NCI-H460 (cell line): Measurements from ENCODE around the gene NDUFAF8. TPM values are rescaled to one million over a fixed set of nuclear protein-coding genes. Genes with fewer than 3 reads are reported as not detected.

ENCODE experiments used
- DNase-seq: peaks from one replicate; pipeline ENCODE4 v3.0.0-alpha.2; 2016; ENCODE audit warnings: low read depth; ENCODE audit errors: extremely low read depth
- total RNA-seq: library from RNA; depleted of rRNA; stranded (reverse); fragments of >200 nt; shearing (Covaris generic); gene quantifications from 2 replicates; pipeline ENCODE4 v1.2.3, GENCODE V29; 2014

The NDUFAF8 gene
- total RNA-seq, 1 experiment from 2014 or later = 88.5 TPM

- no peak for DNase-seq
Measured at GRCh38 chr17:81267390-81268067, 28.4 kb downstream of the NDUFAF8 start.

DNA sequence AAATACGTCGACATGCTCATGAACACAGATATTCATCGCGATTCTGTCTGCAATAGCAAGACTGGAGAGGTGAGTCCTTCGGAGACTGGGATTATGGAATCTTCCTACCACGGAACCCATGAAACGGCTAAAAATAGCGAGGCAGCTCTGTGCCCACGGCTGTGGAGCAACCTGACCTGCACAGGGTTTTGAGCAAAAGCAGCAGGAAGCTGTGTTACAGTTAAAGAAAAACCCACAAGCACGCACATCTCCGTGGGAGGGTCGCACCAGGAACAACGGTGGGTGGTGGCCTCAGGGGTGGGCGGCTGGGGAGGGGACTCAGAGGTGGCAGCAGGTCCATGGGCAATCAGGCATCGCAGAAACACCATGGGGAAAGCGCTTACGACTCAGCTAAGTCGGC lies 31.2 kb downstream of the NDUFAF8 start:
- no peak for DNase-seq

- DNase-seq = no peak
Measured at GRCh38 chr17:81271226-81271625, 32.1 kb downstream of the NDUFAF8 start.

DNA sequence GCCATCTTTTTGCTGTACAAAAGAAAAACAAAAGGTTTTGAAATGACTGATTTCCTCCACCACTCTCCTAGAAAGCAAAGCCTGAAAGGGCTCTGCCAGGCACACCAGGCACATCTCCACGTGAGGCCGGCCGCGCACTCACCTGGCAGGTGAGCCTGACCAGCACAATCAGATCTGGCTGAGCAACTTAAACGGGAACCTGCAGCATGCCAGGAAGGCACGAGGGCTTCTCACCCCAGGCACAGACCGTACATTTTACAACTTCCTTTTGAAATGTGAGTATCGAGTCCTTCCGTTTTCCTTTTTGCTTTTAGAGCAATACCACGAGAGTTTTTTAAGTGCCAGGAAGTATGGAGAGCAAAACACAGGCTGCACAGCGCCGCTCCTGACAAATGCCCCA lies 33.5 kb downstream of the NDUFAF8 start:
- no peak for DNase-seq

DNA sequence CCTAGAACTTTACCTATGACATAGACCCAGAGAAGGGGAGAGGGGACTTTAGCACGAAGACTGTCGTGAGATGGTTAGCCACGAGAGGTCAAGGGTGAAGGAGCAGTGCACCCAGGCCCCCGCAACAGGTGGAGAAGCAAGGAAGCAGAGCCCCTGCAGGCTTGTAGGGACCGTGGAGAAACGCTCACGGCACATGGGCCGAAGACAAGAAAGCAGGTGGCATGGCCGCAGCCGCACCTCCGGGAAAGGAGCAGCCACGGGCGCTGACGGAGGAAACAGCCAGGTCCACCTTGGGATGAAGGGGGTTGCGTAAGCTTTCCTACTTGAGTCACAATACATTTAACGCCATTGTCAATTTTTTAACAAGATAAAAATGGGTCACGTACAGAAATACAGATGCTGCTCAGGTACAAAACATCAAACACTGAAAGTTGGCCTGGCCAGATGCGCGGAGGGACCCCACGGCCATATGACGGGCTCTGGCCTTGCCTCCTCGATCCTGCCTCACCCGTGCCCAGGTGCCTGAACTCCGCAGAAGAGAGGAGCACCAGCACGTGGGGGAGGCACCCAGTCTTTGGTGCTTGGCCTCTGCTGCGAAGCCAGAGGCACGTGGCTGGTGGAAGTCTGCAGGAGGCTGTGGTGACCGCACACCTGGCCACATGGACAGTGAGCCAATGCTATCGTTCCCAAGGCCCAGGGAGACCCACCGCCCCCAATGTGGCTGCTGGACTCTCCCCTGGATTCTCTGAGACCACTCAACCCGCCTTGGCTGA lies 34.8 kb downstream of the NDUFAF8 start:
- DNase-seq = no peak

GRCh38 chr17:81274471-81274855 lies 35.3 kb downstream of the NDUFAF8 start:
- DNase-seq = no peak

DNA sequence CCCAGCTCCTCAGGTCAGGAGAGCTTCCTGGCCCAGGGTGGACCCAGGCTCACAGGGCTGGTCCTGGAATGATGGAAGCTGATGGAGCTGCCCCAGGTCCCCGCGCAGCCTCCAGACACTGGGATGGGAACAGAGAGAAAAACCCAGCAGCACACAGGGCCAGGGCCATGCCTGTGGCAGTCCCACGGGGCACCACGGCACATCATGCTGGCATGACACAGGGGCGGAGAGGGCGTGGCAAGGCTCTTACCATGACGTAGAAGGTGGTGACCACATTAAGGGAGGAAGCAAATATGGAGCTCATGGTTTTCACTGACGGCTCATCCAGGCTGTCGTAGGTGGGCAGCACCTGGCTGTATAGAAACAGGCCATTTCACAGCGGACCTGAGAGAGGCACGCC lies 37.7 kb downstream of the NDUFAF8 start:
- DNase-seq = no peak

- no peak for DNase-seq
Measured at GRCh38 chr17:81277421-81277820, 38.3 kb downstream of the NDUFAF8 start.

GRCh38 chr17:81277946-81278693 lies 39.0 kb downstream of the NDUFAF8 start:
- DNase-seq = no peak

GRCh38 chr17:81278831-81279230 lies 39.7 kb downstream of the NDUFAF8 start:
- DNase-seq = no peak

DNA sequence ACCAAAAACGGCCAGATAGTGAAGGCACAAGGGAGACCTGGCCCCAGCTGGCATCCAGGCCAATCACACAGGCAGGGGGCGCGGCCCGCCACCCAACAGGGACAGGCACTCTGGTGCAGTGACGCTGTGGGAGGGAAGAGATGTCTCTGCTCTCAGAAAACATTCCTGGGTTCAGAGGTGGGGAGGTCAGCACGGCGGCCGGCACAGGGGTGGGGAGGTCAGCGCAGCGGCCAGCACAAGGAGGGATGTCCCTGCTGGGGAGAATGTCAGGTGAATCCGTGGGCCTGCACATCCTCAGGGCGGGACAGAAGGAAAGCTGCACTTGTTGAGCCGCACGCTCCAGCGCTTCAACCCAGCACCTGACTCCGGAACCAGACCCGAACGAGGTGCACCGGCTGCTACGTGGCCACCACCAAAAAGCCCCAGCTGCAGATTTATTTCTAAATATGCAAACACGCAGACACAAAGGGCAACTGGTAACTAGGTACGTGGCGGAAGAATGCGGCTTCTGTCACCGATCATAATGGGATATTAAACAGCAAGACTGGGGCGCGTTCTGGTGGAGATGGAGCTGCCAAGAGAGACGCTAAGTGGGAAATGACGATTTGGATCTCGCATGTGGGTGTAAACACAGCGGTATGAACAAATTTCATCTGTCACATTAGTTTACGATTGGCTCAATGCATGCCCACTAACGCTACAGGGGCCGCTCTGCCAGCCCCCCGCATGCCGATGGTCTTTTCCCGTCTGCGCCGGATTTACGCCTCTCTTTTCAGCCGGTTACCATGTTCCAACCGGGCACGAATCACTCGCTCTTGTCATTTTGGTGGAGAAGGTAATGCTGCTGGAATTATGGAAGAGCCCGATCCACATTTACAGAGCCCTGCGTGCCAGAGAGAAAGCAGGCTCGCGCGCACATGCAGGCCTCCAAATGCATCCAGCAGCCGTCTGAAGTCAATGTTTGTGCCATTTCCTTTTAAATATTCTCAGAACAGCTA lies 40.5 kb downstream of the NDUFAF8 start:
- DNase-seq = no peak

DNA sequence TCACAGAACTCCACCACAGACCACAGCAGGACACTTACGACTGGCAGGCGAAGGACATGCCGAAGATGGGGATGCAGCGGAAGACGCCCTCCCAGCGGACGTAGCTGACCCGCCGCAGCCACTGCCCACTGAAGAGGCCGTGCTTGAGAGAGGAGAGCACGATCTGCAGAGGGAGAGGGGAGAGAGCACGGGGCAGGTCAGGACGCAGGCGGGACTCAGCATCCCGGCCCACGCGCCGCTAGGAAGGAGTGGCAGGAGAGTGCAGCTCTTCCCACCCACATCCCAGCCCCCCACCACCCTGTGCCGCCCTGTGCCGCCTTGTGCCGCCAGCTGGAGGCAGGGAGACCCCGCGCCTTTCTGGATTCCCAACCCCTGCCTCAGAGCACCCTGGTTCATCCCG lies 41.5 kb downstream of the NDUFAF8 start:
- DNase-seq = no peak

DNA sequence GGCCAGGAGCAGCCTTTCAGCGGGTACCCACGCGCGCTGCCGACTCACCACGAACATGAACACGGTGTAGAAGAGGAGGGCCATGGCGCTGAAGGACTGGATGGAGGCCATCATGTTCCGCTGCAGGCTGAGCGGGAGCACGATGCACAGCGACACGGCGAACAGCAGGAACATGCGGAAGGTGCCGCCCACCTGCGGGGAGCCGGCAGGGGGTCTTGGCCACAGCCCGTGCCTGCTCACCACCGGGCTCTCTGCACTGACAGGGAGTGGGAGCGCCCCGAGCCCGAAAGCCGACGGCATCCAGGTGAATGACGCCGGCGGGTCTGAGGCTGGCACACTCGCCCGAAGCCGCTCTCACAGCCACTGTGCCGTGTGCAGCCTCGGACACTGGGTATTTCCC lies 43.0 kb downstream of the NDUFAF8 start:
- DNase-seq = no peak

GRCh38 chr17:81282876-81283275 lies 43.8 kb downstream of the NDUFAF8 start:
- no peak for DNase-seq

GRCh38 chr17:81285179-81285878 lies 46.2 kb downstream of the NDUFAF8 start:
- no peak for DNase-seq

DNA sequence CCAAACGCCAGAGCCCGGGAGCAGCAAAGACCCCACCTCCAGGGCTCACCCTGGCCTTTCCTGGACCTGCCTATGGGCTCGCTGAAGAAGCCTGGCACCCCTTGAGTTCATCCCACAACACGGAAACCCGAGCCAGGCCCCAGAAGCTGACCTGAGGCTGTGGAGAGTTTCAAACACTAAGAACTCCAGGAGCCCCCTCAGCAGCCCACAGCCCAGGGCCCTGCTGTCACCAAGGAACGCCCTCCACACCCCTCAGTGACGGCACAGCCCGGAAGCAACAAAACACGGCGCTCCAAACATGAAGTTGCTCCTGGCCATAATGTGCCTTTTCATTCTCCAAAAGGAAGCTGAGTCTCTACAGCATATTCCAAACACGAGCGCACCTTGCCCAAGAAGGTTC lies 46.8 kb downstream of the NDUFAF8 start:
- DNase-seq = no peak

GRCh38 chr17:81286491-81287145 lies 47.5 kb downstream of the NDUFAF8 start:
- DNase-seq = no peak

DNA sequence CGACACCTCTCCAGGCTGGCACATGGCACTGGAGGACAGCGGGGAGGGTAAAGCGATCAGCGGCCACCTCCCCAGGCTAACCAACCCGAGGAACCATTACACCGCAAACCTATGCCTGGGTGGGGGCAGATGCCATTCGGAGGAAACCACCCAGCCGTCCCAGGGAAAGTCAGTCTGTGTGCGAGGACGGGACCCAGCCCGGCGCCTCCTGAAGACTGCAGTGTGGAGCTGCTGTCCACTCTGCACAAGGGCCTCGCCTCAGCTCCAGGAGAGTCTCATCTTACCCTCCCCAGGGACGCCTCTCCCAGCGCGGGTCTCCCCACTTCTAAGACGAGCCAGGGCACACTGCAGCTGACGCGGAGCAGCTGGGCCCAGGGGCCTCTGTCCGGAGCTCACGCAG lies 48.0 kb downstream of the NDUFAF8 start:
- DNase-seq = no peak

DNA sequence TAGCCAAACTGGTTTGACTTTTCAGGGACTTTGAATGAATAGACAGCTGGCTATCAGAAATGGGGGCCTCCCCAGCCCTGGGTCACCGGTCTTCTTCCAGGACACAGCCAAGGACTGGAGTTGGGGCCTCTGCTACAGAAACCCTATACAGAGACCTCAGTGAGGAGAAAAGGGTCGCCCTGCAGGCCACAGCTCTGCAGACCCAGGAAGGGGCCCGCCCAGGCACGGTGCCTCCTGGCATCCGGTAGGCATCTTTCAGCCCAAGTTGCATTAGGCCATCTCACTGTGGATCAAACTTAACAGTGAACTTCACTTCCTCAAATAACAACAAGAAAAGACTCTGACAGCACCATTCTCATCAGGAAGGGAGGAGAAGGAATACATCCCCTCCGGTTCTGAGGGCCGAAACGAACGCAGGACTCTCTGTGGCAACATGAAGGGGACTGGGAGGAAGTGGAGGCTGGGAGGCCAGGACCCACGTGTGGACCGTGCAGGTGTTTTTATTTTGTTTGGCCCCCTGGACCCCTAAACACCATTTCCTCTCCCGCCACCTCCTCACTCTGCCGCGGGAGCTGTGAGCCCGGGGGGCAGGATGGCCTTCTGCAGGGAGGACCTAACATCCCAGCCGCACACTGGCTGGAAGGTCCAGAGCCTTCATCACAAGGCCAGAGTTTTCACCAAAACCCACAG lies 48.8 kb downstream of the NDUFAF8 start:
- DNase-seq = no peak
